ENCODE measurements around the gene PACS2. TPM values are rescaled to one million over a fixed set of nuclear protein-coding genes. Genes with fewer than 3 reads are reported as not detected.
"Not testable (repeated sequence)": the region's sequence is repeated elsewhere in the genome, so short reads cannot be mapped to it uniquely, and the experiment has no call there.

Gene PACS2
- polyA plus RNA-seq (ENCODE audit: insufficient read length), result 116 TPM

DNA sequence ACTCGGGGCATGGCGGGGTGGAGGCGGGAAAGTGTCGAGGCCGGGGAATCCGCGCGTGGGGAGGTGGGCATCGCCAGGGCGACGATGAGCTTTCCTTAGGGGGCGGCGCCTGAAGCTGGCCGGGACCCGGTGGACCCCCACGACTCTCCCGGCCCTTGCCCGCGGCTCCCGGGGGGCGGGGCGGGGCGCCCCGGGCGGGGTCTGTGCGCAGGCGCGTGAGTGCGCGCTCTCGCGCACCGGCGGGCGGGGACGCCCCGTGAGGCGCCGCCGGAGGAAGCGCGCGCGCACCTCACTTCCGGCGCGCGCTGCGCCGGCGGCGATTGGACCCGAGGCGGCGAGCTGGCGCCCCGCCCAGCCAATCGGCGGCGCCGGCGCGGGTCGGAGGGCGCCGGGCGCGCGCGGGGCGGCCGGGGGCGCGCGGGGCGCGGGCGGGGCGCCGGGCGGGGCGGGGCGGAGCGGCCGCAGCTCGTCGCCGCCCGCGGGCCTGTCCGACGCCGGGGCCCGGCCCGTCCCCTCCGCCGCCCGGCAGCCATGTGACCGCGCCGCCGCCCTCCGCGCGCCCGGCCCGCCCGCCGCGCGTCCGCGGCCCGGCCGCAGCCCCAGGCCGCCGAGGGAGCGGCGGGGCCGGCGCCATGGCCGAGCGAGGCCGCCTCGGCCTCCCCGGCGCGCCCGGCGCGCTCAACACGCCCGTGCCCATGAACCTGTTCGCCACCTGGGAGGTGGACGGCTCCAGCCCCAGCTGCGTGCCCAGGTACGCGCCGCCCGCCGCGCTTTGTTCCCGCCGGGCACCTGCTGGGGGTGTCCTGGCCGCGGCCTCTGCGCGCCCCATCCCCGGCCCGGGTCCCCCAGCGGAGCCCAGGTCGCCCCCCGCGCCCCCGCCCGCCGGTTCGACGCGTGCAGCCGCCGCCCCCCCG, at the start of gene PACS2:
Gene PACS2 (plus strand): TSS at position 462 of the 914 bp plus-strand sequence. CDS start 171 bp downstream, at position 633.
- peak; percentile 95 for DNase-seq

DNA sequence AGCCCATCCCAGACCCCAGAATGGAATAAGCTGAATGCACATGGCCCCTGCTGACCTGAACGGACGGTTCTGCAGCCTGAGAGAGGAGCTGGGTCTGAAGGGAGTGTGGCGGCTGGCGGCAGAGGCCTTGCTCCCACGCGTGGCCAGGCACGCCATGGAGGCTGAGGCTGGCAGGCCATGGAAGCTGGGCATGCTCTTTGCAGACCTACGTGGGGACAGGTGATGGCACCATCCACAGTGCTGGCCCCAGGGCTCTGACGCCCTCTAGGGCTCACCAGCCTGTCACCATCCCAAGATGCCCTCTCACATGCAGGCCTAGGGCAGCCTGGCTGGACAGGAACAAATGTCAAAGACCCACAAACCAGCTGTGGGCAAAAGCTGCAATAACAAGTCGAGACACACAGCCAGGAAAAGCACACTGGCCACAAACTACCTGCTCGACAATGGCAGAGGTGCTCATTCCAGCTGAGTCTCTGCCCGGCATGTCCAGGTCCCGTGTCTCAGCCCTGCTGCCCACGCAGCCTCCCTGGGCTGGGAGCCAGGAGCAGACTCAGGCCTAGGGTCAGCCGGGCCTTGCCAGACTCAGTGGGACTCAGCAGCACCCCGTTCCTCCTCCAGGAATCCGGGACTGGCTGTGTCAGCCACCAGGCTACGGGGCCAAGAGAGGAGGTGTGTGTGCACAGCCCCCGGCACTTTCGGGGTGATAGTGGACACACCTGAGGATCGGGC, 46.6 kb upstream of the PACS2 start:
- DNase-seq, result no peak

DNA sequence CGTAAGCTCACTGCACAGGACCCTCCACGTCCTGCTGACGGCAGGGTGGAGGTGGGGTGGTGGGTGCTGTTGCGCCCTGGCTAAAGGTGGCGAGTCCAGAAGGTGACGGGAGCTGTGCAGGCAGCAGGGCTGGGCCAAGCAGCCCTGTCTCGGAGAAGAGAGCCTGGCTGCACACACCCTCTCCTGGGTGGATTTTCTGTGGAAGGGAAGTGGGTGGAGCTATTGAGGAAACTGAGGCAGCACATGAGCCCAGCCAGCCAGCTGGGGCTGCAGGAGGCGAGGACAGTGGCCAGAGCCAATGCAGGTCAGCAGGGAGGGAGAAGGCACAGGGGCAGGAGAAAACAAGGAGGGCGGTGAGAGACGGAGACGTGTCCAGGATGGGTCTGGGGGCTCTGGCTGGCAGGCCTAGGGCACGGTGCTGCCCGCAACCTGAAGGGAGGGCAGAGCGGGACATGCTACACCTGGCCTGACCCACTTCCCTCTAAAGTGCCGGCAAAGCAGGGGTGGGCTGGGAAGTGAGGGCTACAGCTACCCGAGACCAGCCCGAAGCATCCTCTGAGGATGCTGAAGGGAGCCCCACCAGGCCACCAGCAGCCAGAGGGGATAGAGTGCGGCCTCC, 45.7 kb upstream of the PACS2 start:
- DNase-seq, result no peak

DNA sequence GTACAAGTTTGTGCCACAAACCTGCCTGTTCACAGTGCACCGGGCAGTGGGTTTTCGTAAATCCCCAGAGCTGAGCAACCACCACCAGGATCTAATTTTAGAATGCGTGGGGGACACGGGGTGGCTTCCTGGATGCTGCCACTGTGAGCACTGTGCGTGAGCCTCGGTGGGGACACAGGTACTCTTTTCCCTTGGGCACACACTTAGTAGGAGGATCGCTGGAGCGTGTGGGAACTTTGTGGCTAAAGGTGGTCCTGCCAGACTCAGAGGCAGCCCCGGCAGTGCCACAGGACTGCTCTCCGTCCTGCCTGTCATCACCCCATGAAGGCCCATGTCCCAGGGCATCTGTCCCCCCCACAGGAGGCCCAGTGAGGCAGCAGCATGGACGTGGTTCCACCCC, 45.1 kb upstream of the PACS2 start:
- no peak for DNase-seq

DNA sequence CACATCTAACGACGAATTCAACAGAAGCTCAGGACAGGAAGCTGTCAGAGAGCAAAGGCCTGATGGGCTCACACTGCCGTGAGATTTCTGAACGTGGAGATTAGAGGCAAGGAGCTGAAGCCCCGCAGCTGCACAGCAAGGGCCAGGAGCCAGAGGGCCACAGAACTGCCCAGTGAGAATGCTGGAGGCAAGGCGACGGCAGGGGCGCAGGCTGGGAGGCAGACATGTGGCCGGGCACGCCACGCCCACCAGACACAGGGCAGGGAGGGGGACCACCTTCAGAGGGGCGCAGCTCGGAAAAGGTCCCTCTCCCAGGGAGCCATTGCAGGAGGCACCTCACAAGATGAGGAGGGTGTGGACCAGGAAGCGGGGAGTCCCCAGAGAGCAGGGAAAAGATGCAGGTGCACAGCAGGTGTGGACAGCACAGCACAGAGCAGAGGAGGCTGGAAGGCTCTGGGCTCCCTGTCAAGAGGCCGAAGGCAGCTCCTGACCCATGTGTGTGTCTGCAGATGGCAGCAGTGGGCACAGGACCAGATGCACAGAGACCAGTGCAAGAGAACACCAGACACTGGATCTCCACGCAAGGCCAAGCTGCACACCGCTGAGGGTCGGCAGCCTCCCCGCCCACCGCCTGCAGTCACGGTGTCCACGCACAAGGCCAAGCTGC, 43.2 kb upstream of the PACS2 start:
- DNase-seq, result no peak

DNA sequence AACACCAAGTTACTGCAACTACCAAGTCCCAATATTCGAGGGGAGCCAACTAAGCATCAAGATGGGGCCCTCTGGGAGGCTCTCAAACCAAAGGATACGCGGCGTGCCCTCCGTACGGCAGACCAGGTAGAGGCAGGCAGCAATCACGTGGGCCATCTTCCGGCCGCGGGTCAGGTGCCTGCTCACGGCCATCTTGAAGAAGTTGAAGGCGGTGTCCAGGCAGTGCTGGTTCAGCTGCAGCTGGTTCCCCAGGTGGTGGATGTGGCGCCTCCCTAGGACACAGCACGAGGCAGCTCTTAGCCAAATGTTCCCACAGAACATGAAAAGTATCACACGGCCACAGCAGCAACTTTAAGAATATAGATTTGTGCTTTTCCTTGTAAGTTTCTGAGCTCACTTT, 41.9 kb upstream of the PACS2 start:
- no peak for DNase-seq

DNA sequence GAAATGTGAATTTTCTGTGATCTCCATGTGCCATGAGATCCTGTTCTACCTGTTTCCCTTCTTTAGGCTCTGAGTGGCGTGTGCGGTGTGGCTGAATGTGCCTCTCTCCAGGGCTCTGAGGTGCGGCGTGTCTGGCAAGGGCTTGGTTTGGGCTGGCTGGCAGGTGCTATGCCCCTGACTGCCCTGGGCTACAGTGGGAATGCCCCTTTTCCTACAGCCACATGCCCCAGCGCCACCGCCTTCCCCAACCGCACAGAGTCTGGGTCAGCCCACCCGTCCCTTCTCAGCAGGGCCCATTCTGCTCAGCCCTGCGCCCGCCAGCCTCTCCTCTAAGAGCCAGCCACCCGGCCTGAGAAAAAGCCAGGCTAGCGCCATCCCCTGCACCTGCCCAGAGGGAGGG, 41.5 kb upstream of the PACS2 start:
- DNase-seq, result no peak

DNA sequence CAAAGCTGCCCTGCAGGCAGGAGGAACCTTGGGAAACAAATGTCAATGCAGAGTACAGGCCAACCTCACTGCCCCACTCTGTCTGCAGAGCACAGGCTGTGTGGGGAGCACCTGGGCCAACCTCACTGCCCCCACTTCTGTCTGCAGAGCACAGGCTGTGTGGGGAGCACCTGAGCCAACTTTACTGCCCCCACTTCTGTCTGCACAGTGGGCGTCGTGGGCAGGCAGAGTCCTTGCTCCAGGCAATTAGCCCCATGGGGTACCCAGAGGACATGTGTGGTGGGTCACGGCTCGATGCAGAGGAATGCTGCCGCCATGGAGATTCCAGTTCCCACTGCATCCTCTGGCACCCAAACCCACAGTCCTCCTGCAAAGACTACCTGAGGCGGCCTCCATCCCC, 39.9 kb upstream of the PACS2 start:
- no peak for DNase-seq

DNA sequence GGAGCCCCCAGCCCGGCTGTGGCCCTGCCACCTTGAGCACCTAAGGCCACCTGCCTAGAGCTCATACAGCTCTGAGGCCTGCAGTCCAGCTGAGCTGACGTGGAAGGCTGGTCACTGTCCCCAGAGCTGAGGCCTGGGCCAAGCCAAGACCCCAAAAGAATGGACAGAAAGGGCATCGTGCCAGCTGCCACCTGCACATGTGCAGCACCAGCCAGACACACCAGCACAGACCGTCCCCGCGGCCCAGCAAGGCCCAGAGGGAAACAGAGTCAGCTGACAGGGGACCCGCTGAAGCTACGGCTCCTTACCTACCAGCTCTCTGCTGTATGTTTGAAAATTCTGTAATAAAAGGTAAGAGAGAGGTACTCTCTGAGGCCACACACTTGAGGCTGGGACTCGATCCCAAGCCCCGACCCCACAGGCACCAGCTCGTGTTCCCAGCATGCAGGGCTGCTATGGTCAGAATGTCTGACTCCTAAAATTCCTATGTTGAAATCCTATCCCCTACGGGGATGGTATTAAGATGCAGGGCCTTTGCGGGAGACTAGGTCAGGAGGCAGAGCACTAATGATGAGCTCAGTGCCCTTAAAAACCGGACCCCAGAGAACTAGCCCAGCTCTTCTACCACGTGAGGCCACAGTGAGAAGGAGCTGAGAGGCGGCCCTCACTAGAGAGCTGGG, 39.1 kb upstream of the PACS2 start:
- peak; percentile 21 for DNase-seq

DNA sequence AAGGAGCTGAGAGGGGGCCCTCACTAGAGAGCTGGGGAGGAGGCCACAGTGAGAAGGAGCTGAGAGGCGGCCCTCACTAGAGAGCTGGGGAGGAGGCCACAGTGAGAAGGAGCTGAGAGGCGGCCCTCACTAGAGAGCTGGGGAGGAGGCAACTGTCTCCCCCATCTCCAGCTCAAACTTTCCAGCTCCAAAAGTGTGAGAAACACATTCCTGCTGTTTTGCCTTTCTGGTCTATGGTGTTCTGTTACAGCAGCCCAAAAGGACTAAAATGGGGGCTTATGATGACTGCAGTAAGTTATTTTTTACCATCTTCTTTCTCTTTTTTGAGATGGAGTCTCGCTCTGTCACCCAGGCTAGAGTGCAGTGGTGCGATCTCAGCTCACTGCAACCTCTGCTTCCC, 37.1 kb upstream of the PACS2 start:
- not testable (repeated sequence) for DNase-seq

DNA sequence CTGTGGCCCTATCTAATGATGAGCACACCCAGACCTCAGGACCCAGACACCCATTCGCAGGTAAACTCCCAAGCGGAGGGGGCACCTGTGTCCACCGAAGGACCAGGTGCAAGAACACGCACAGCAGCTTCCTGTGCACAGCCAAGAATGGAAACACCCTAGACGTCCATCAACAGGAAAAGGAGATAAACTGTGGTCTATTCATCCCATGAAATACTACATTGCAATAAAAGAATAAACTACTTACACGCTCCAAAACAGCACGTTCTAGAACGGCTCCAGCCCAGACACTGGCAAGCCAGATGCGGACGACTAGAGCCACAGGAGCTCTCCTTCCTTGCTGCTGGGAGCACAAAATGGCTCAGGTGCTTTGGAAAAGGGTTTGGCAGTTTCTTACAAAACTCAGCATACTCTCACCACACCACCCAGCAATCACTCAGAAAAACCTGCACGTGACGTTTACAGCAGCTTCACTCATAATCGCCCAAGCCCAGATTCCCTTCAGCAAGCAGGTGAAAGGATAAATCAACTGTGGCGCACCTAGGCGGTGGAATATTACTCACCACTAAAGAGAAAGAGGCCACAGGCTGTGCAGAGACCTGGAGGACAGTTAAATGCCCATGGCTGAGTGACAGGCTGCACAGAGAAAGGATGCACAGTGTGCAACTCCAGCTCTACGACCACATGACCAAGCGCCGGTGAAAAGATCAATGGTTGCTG, 34.7 kb upstream of the PACS2 start:
- DNase-seq, result no peak

DNA sequence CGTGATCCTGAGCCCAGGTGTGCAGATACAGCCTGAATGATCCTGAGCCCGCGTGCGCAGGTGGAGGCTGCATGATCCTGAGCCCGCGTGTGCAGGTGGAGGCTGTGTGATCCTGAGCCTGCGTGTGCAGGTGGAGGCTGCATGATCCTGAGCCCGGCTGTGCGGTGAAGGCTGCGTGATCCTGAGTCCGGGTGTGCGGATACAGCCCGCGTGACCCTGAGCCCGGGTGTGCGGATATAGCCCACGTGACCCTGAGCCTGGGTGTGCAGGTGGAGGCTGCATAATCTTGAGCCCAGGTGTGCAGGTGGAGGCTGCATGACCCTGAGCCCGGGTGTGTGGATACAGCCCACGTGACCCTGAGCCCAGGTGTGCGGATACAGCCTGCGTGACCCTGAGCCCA, 34.0 kb upstream of the PACS2 start:
- no peak for DNase-seq

DNA sequence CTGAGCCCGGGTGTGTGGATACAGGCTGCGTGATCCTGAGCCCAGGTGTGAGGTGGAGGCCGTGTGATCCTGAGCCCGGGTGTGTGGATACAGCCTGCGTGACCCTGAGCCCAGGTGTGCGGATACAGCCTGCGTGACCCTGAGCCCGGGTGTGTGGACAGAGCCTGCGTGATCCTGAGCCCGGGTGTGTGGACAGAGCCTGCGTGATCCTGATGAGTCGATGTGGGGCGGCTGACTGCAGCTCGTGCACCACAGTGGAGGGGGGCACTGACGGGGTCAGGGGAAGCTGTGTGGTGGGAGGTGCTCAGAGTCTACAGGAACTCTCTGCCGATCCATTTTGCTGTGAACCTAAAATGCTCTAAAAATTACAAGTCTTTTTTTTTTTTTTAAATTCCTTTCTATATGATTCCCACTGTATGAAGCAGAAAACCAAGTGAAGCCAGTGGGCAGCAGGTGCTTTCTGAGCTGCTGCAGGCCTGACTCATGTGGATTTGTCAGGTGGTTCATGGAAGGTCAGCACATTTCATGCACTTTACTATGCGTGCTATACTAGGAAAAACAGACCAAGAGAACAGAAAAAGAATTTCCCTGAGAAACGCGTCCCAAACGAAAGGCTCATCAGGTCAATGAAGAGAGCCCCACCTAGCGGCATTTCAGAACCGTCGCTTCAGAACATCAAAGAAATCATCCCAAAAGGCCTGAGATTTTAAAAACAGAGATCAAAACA, 33.0 kb upstream of the PACS2 start:
- peak; percentile 71 for DNase-seq

DNA sequence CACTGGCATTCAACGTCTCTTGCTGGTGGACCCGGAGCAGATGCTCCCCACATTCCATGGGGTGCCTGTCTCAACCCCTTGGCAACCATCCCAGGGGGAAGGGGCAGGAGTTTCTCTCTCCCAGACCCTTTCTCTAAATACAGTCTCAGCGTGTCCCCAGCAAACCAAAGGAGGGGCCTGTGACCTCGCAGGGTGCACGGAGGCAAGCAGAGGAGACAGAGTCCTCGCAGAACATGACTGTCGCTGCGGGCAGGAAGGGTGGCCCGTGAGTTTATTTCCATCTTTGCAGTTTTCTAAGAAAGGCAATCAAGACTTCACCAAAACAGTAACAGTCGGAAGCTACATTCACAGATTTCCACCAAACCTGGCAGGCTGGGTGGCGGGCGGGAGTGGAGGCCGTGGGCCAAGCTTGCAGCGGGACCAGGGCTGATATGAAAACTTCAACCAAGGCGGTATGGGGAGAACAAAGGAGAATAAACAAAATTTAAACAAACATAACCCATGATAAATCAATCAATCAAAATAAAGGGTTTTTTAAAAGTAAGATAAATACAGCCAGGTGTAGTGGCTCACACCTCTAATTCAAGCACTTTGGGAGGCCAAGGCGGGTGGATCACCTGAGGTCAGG, 32.3 kb upstream of the PACS2 start:
- DNase-seq, result no peak

DNA sequence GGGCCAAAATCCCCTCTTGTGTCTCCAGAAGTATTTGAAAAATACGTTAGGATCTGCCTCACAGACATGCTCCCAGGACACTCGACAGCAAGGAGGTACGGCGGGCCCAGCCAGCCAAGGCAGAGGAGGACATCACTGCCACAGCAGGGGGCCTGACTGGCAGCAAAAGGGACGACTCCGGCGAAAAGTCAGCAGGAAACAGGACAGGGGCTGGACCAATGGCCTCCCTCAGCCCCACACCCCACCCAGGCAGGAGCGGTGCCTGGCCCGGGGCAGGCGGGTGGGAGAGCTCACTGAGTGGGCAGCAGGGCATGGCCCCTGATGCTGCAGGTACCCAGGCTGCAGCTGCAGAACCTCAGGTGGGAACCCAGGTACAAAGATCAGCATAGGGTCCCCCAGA, 31.5 kb upstream of the PACS2 start:
- no peak for DNase-seq

DNA sequence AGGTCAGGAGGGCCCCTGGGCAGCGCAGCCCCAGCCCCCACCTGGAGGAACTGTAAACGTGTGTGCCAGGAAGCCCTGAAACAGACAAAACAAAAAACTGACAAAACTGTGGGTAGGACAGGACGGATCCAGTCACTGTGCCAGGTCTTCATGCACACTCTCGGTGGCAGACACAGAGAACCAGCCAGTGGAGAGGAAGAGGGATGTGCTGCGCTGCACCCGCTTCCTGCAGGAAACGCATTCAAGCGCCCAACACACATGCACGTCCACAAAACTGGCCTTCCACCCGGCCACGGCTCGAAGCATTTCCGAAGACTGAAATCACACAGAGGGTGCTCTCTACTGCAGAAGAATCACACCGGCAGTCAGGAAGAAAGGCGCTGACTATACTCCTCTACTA, 30.6 kb upstream of the PACS2 start:
- DNase-seq, result no peak

DNA sequence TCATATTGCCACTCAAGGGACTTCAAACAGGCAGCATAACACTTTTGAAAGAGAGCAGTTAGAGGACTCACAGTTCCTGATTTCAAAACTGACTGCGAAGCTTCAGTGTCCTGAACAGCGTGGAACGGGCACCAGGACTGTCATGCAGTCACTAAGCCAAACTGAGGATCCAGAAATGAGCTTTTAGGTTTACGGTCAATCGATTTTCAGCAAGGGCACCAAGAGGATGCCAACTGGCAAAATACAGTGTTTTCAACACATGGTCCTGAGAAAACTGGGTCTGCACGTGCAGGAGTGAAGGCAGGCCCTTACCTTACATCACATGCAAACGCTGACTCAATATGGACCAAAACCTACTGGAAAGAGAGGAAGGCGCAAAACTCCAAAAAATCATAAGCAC, 29.4 kb upstream of the PACS2 start:
- DNase-seq, result no peak

DNA sequence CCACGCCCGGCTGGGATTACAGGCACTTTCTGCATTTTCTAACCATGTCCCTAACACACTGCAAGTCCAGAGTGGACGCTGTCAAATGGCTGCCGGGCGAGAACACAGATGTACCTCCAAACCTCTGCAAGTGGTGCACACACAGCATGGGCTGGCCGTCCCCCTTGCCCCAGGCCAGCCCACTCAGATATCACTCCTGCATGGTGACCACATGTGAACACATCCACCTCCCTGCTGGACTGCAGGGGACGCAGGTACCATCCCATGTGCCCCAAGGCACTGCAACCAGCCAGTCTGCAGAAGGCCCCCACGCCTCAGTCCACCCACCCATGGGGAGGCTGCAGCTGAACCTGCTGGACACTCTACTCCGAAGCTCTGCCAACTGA, 27.8 kb upstream of the PACS2 start:
- DNase-seq, result no peak

DNA sequence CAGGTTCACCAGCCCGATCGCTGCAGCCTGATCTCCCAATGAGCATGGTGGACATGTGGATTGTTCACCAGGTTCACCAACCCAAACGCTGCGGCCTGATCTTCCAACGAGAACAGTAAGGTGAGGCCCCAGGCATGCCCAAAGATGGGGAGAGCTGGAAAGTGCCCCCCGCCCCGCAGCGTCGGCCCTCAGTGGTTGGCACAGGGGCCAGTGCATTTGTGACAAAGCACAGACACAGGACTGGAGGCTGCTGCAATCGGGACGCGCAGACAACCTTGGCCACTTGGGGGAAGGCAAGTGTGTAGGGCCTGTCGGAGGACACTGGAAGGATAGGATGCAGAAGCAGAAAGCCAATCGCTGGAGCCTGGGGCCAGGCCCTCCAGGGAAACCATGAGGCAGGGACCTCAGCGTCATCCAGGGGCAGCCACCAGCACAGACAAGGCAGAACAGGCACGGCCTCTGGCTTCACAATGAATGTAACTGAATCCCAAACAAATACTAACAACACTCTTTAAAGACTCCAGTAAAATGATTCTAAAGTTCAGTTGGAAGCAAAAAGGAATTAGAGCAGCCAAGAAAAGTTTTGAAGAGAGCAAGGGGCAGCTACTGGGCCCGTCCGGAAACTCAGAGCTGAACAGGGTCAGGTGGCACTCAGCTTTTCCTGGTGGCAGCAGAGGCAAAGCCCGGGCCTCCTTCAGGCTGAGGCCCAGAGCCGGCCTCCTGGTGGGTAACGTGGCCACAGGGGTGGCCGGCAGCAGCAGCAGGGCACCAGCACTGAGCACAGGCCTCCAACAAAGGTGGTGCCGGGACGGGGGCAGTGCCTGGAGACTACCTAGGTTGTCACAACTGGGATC, 27.1 kb upstream of the PACS2 start:
- no peak for DNase-seq

Data from hindlimb muscle (tissue), 1 donor.